HG02642 (cell line): Measurements from ENCODE around the gene NOSIP.

Experiments used
- ATAC-seq: cut with Tn5 transposase; IDR thresholded peaks from one replicate; pipeline ENCODE4 v1.9.1; 2021; ENCODE audit warnings: mild to moderate bottlenecking; ENCODE audit not compliant: unreplicated experiment, poor library complexity

The NOSIP gene

GRCh38 chr19:49514151-49514550, 66.2 kb downstream of the NOSIP start:
- no peak for ATAC-seq

- no peak for ATAC-seq
Measured at GRCh38 chr19:49513746-49514118, 66.6 kb downstream of the NOSIP start.

GRCh38 chr19:49512970-49513745, 67.2 kb downstream of the NOSIP start:
- no peak for ATAC-seq

- no peak for ATAC-seq
Measured at GRCh38 chr19:49507803-49508494, 72.4 kb downstream of the NOSIP start.

- no peak for ATAC-seq
Measured at GRCh38 chr19:49506575-49507105, 73.7 kb downstream of the NOSIP start.
